ENCODE data around the gene JPH3.
A peak's percentile ranks its signal among the peaks of the same experiment; 100 is the strongest.

JPH3 gene

GRCh38 chr16:87601401-87601981 is 817 bp upstream of the JPH3 start:
- DNase-seq (ENCODE audit: low read depth in 2 of 2): no peak

GRCh38 chr16:87602821-87603683 is 744 bp downstream of the JPH3 start:
- no peak for DNase-seq (ENCODE audit: low read depth in 2 of 2)

GRCh38 chr16:87603684-87604633 is 1.7 kb downstream of the JPH3 start:
- DNase-seq (ENCODE audit: low read depth in 2 of 2): no peak

- DNase-seq (ENCODE audit: low read depth in 2 of 2): no peak
Observed at GRCh38 chr16:87604634-87605111, 2.4 kb downstream of the JPH3 start.

- DNase-seq (ENCODE audit: low read depth in 2 of 2): no peak
Observed at GRCh38 chr16:87607223-87607622, 4.9 kb downstream of the JPH3 start.

GRCh38 chr16:87607871-87608270 is 5.6 kb downstream of the JPH3 start:
- no peak for DNase-seq (ENCODE audit: low read depth in 2 of 2)

- peak; percentile 25 to 30 for DNase-seq (ENCODE audit: low read depth in 2 of 2)
Observed at GRCh38 chr16:87608400-87608985, 6.2 kb downstream of the JPH3 start.

- no peak for DNase-seq (ENCODE audit: low read depth in 2 of 2)
Observed at GRCh38 chr16:87610026-87610425, 7.7 kb downstream of the JPH3 start.

- no peak for DNase-seq (ENCODE audit: low read depth in 2 of 2)
Observed at GRCh38 chr16:87611456-87611855, 9.1 kb downstream of the JPH3 start.

GRCh38 chr16:87613961-87614360 is 11.7 kb downstream of the JPH3 start:
- no peak for DNase-seq (ENCODE audit: low read depth in 2 of 2)

GRCh38 chr16:87615621-87616041 is 13.3 kb downstream of the JPH3 start:
- DNase-seq (ENCODE audit: low read depth in 2 of 2): no peak

GRCh38 chr16:87616556-87616955 is 14.2 kb downstream of the JPH3 start:
- no peak for DNase-seq (ENCODE audit: low read depth in 2 of 2)

GRCh38 chr16:87618216-87618615 is 15.9 kb downstream of the JPH3 start:
- no peak for DNase-seq (ENCODE audit: low read depth in 2 of 2)

- no peak for DNase-seq (ENCODE audit: low read depth in 2 of 2)
Observed at GRCh38 chr16:87619360-87620200, 17.3 kb downstream of the JPH3 start.

GRCh38 chr16:87620201-87620495 is 17.8 kb downstream of the JPH3 start:
- DNase-seq (ENCODE audit: low read depth in 2 of 2): no peak

GRCh38 chr16:87621550-87621829 is 19.2 kb downstream of the JPH3 start:
- no peak for DNase-seq (ENCODE audit: low read depth in 2 of 2)

- DNase-seq (ENCODE audit: low read depth in 2 of 2): no peak
Observed at GRCh38 chr16:87621976-87622713, 19.8 kb downstream of the JPH3 start.

GRCh38 chr16:87622756-87623319 is 20.5 kb downstream of the JPH3 start:
- DNase-seq (ENCODE audit: low read depth in 2 of 2): no peak

GRCh38 chr16:87625241-87625797 is 23.0 kb downstream of the JPH3 start:
- DNase-seq (ENCODE audit: low read depth in 2 of 2): no peak

- no peak for DNase-seq (ENCODE audit: low read depth in 2 of 2)
Observed at GRCh38 chr16:87626401-87626800, 24.1 kb downstream of the JPH3 start.
